Astrocyte of the spinal cord (primary cell): ENCODE measurements around the gene ZBTB26.
"Not testable (repeated sequence)": the region's sequence is repeated elsewhere in the genome, so short reads cannot be mapped to it uniquely, and the experiment has no call there.

Experiments
- DNase-seq: peaks from one replicate; pipeline ENCODE4 v3.0.0; 2011; ENCODE audit warnings: low read depth, low spot score
- H3K4me3 ChIP-seq: 2 replicates; pipeline ENCODE4 v1.5.1; 2011; ENCODE audit warnings: low read depth, mild to moderate bottlenecking, low read length, moderate library complexity
- CTCF ChIP-seq: IDR thresholded peaks from 2 replicates; pipeline ENCODE4 v1.5.1; 2012; ENCODE audit warnings: low read depth, mild to moderate bottlenecking, low read length, inconsistent platforms
- in situ Hi-C: cut with HindIII; loops from 2 replicates; pipeline ENCODE4 v1.10.0; 2017; ENCODE audit warnings: low sequenced_read_pairs

The ZBTB26 gene

DNA sequence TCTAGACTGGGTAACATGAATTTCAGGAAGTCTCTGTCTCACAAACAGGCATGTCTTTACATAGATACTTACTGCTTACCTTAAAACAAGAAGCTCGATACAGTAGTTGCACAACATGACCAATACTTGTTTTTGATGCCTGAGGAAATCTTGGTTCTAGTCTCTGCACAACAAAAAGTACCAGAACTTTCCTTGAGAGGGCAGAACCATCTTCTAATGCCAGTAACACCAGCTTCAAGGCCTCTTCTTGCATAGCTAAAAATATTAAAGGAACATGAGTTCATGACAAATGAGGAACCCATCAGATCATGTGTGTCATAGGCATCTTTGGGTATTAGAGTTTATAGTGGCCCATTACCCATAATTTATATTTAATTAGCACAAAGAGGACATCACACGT is 48.2 kb downstream of the ZBTB26 start:
- H3K4me3 ChIP-seq: no peak overlapping the region
- no peak for DNase-seq
- in situ Hi-C loops: no loop called here
- no peak for TF ChIP-seq CTCF

DNA sequence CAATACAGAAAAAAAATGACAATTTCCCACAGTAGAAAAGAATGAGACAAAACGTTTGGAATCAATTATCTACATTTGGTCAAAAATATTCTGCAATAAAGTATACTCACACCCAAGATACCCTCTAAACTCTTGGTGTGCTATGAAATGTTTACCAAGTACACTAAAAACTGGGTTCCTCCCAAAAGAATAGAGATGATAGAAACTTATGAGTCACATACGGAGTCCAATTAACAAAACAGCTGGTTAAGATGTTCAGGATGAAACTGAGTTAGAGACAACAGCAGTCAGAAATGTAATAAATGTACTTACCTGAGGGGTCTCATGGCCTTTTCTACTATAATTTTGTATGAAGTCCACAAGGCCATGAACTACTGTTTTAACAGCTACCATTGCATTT is 51.9 kb downstream of the ZBTB26 start:
- no peak for TF ChIP-seq CTCF

DNA sequence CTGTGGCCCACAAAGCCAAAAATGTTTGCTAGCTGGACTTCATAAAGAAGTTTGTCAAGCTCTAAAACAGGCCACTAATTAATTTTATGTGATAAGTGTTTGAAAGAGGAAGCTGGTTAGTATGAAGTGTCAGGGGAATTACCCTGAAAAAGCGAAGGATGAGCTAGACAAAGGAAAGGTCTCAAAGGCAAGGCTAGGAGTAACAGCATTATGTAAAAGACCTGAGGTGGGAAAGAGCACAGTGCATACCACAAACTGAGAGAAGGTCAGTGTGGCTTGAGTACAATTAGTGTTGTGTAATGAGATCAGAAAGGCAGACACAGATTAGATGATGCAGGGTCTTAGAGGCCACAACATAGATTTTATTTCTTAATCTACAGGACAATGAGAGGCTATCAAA is 55.8 kb downstream of the ZBTB26 start:
- in situ Hi-C loops: no loop called here
- TF ChIP-seq CTCF: no peak
- no peak for DNase-seq
- no peak overlapping the region for H3K4me3 ChIP-seq

More for the DNA sequence above, 51.9 kb downstream of the ZBTB26 start:
- in situ Hi-C loops: no loop called here
- DNase-seq: no peak
- no peak overlapping the region for H3K4me3 ChIP-seq

- DNase-seq, H3K4me3 ChIP-seq, in situ Hi-C loops: not testable (repeated sequence)
These were observed 64.0 kb downstream of the ZBTB26 start for GRCh38 chr9:122867276-122867675.

DNA sequence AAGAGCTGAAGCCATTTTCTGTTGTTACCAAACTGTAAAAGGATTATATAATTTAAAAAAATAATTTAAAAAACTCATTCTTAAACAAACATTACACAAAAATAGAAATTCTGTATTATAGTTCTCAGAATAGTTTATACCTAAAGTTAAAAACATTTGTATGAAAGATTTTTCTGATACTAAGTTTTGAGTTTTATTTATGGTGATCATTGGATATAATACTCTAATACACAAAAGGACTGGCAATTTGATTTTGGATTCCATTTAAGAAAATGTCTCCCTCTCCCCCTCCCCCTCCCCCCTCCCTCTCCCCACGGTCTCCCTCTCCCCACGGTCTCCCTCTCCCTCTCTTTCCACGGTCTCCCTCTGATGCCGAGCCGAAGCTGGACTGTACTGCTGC is 65.2 kb downstream of the ZBTB26 start:
- no peak for DNase-seq
- no peak for TF ChIP-seq CTCF
- in situ Hi-C loops: no loop called here
- no peak overlapping the region for H3K4me3 ChIP-seq
